ENCODE data around the gene MANF.

GRCh38 chr3:51361746-51362145, 23.3 kb upstream of the MANF start:
- TF ChIP-seq POLR2A (IDR thresholded peaks at IDR 0.05; ENCODE audit: low read length) = no peak
- TF ChIP-seq GATA1 (IDR thresholded peaks at IDR 0.05; ENCODE audit: low read depth, low read length) = no peak
